GM18499 (cell line): Measurements from ENCODE around the gene CRACR2A.

Source experiments
- ATAC-seq: cut with Tn5 transposase; IDR thresholded peaks from one replicate; pipeline ENCODE4 v1.9.1; 2021; ENCODE audit warnings: moderate number of reproducible peaks; ENCODE audit not compliant: insufficient read depth, unreplicated experiment

The CRACR2A gene

GRCh38 chr12:3629057-3629830, 123.7 kb downstream of the CRACR2A start:
- ATAC-seq: no peak

GRCh38 chr12:3628629-3629028, 124.3 kb downstream of the CRACR2A start:
- no peak for ATAC-seq

- no peak for ATAC-seq
Measured at GRCh38 chr12:3627336-3627735, 125.6 kb downstream of the CRACR2A start.

DNA sequence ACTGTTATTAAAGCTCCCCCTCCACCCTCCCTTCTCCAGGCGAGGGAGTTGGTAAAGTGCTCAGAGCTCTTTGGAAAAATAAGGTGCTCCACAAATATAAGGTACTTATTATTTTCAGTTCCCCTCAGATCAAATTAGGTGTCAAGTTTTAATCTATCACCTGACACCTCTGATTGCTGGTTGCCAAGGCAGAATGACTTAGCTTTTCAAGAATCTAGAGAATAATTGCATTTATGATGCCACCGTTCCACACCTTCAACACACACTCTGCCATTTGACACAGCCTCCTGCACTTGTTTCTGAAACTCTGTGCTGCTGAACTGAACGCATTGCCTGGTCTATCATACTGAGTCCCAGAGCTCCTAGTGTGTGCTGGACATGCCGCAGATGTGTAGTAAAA, 128.6 kb downstream of the CRACR2A start:
- ATAC-seq: no peak

DNA sequence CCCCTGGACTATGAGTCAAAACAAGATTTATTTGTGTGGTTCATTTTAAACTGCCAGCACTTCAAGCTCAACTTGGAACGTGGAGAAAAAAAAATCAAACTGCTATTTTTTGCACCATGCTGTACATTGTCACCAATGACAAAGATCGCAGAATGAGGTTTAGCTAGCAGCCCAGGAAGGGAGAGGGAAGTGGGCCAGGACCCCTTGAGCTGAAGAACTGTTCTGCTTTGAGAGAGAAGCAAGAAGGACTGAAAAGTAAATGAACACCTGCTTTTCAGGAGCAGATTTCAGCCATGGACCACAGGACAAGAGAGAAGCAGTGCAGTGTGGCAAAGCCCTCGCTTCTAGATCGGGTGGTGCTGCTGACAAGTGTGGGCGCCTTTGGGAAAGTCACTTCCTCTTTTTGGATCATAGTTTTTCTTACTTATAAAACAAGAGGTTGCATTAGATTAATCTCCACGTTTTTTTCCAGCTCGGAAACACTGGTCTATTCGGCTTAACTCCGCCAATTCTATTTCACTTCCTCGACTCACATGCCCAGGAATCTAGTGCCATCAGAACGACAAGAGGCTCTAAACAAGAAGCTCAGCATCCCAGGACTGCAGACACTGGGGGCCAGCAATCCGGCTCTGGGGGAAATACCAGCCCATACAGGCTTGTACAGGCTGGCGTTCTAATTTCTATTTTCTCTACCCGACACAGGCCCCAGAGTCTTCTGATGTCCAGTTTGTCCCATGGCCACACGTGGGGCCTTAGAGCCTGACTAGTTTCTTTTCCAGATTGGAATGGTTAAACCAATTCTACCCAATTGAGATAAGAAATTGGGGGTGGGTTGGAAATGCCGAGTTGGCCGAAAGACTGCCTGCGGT, 129.9 kb downstream of the CRACR2A start:
- no peak for ATAC-seq

DNA sequence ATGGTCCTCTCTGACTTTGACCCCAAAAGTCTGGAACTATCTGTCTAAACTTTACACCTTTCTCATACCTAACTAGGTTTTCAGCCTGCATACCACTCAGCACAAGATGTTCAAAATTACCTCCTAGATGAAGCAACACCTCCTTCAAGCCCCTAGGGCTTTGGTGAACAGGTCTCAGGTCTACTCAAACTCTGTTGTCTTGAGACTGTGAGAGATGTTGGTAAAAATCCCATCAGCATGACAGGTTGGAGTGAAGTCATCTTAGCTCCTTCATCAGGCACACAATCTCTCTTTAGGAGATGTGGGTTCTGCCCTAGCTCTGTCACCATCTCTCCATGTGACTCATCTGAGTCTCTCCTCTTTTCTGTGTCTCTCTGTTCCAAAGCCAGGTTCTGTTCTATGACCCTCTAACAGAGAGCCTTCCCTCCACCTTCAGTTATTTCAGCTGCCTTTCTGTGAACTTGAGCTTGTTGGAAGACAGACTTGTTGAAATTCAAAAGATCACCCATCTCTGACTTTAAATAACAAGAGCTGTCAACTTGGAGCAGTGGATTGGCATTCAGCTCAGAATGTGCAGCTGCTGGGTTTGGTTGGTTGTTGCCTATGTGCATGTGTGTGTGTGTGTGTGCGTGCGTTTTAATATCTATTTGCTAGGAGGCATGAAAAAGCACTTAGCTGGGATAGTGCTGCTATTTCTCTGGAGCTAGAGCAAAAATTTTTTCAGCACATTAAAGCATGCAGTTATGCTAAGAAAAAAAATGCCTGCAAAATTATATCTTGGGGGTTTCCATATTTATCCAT, 130.7 kb downstream of the CRACR2A start:
- ATAC-seq: no peak

GRCh38 chr12:3620856-3621255, 132.1 kb downstream of the CRACR2A start:
- no peak for ATAC-seq

DNA sequence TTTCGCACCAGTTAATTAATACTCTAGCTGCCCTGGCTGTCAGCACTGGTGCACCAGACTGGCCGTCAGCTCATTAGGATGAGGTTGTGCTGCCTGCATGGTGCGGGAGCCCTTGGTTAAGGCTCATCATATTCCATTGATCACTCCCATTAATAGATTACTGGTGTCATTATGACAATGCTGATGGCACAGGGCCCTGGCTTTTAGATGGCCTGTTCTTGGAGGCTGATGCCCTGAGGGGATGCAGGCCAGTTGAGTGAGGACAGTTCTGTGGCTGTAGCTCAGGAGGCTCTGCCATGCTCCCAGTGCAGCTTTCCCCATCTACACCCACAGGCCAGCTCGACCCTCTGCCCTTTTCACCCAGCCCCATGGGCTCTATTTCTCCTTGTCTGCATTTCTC, 135.3 kb downstream of the CRACR2A start:
- ATAC-seq: no peak

- no peak for ATAC-seq
Measured at GRCh38 chr12:3615862-3616261, 137.0 kb downstream of the CRACR2A start.

GRCh38 chr12:3614806-3615466, 138.0 kb downstream of the CRACR2A start:
- ATAC-seq: no peak

DNA sequence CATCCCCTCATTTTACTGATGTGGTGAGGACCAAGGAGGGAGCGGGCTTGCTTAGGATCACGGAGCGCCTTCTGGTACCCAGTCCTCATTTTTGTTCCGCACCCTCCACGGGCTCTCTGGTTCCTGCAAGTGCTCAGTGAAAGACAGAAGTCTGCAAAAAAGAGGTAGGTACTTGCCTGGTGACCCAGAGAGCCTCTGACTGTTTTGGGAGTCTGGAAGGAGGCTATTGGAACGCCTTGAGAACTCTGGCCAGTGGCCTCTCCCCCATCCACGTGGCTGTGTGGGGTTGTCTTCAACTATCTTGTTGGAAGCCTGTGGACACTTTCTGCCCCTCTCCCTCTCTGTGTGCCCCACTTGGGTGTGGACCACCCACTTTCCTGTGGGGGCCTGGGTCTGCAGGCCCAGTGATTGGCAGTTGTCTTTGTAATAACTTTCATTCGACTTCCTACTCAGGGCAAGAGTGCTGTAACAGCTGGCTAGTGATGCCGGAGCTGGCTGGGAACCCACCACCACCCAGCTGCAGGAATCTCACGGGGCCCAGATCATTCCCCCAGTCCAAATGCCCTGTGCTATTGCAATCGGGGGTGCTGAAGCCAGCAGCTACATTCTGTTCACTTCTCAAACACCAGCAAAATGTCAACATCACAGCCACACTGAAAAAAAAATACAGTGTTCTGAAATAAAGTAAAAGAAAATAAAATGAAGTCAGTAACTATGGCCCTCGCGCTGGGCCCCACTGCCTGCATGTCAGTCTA, 139.1 kb downstream of the CRACR2A start:
- no peak for ATAC-seq

GRCh38 chr12:3611860-3612703, 140.8 kb downstream of the CRACR2A start:
- ATAC-seq: no peak

GRCh38 chr12:3607821-3608220, 145.1 kb downstream of the CRACR2A start:
- no peak for ATAC-seq

GRCh38 chr12:3607039-3607720, 145.7 kb downstream of the CRACR2A start:
- ATAC-seq: no peak

DNA sequence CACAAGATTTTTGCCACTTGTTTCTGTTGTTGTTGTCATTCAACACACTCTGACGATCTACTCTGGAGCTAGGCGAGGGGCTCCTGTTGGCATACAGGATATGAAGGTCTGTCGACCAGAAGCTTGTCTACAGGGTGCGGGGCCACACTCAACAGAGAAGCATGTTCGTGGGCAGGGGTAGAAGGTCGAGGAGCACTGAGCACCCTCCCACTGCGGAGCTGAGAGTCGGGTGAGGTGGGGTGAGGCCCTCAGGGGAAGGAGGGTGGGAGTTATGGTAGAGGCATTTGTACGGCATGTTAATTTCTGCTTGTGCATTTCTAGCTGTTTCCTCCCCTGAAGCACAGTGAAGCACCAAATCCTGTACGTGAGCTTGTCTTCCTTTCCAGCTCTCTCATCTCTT, 146.8 kb downstream of the CRACR2A start:
- ATAC-seq: no peak

- ATAC-seq: no peak
Measured at GRCh38 chr12:3605692-3606091, 147.2 kb downstream of the CRACR2A start.

DNA sequence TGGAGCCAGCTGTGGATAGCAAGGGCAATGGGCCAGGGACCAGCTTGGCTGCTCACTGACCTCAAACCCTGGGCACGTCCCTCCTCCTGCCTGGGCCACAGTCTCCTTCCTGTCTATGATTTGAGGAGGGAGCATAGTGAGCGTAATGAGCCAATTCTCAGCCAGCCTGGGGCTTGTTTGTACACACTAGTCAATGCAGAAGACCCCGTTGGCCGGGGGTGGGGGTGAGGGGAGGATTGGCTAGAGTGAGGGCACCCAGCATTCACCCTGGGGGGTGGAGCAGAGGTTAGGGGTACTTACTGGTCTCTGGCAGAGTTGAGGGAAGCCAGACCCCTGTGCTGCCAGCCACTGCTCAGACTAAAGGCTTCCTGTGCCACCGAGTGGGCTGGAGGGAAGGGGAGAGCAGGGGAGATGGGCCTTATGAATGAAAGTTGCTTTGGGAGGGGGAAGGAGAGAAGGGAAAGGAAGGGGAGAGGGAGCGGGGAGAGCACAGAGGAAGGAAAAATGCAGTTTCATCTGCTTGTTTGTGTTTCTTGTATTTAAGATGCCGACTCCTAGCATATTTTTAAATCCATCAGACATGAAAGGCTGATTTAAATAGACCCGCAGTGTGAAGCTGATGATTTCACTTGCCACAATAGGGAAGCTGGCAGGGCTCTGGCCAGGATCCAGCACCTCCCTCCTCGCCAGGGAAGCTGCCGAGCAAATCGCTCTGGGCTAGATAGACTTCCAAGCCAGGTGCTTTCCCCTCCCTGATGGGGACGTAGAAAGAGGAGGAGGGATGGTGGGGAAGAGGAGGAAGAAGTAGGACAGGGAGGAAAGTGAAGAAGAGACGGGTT, 147.9 kb downstream of the CRACR2A start:
- ATAC-seq: no peak
